GM23338 (cell line): ENCODE results near the gene NCOA7.

Experiments
- CREB1 ChIP-seq: fragments of 250-450 bp; sonication (Bioruptor Pico); IDR thresholded peaks from 2 replicates; pipeline ENCODE4 v1.5.0; 2020; ENCODE audit warnings: low read depth, mild to moderate bottlenecking, moderate library complexity
- EZH2 ChIP-seq: fragments of 200-600 bp; sonication (generic); IDR thresholded peaks from one replicate; pipeline ENCODE4 v1.8.0; 2017; ENCODE audit warnings: antibody characterized with exemption, mild to moderate bottlenecking, low read depth; ENCODE audit not compliant: unreplicated experiment
- EZH2phosphoT487 ChIP-seq: fragments of 200-600 bp; sonication (generic); IDR thresholded peaks from one replicate; pipeline ENCODE4 v1.8.1; 2018; ENCODE audit warnings: antibody characterized with exemption; ENCODE audit not compliant: unreplicated experiment
- JUNB ChIP-seq: IDR thresholded peaks from one replicate; pipeline ENCODE4 v1.6.1; 2016; ENCODE audit warnings: antibody characterized with exemption; ENCODE audit not compliant: unreplicated experiment
- NANOG ChIP-seq: IDR thresholded peaks from 2 replicates; pipeline ENCODE4 v1.6.1; 2016; ENCODE audit warnings: antibody characterized with exemption, borderline replicate concordance
- POLR2AphosphoS5 ChIP-seq: IDR thresholded peaks from 2 replicates; pipeline ENCODE4 v1.6.1; 2016; ENCODE audit warnings: antibody characterized with exemption, low read depth
- STAT1 ChIP-seq: IDR thresholded peaks from one replicate; pipeline ENCODE4 v1.6.1; 2016; ENCODE audit warnings: antibody characterized with exemption; ENCODE audit not compliant: unreplicated experiment
- ZNF114 ChIP-seq: fragments of 250-450 bp; sonication (Bioruptor Pico); IDR thresholded peaks from 2 replicates; pipeline ENCODE4 v1.5.0; 2020; ENCODE audit warnings: mild to moderate bottlenecking, moderate library complexity
- ZNF331 ChIP-seq: fragments of 250-450 bp; sonication (Bioruptor Pico); IDR thresholded peaks from 2 replicates; pipeline ENCODE4 v1.5.0; 2020; ENCODE audit warnings: low read depth, mild to moderate bottlenecking, moderate library complexity
- TF ChIP-seq, protein P1 (sequence below), 2 experiments: fragments of 200-600 bp in 1 of 2; sonication (generic) in 1 of 2; conservative IDR thresholded peaks; 2 replicates each; pipeline versions ENCODE4 v1.5.1 to v1.6.1; 2016 to 2017; ENCODE audit warnings: antibody characterized with exemption in 2 of 2, low read depth in 2 of 2, mild to moderate bottlenecking in 2 of 2, moderate library complexity in 1 of 2
- TF ChIP-seq, protein P2 (sequence below): fragments of 250-450 bp; sonication (Bioruptor Pico); IDR thresholded peaks from 2 replicates; pipeline ENCODE4 v1.5.0; 2020; ENCODE audit warnings: mild to moderate bottlenecking, moderate library complexity
- TF ChIP-seq, protein P3 (sequence below): IDR thresholded peaks from one replicate; pipeline ENCODE4 v1.6.1; 2018; ENCODE audit warnings: antibody characterized with exemption; ENCODE audit not compliant: unreplicated experiment
- TF ChIP-seq, protein P4 (sequence below): IDR thresholded peaks from 2 replicates; pipeline ENCODE4 v1.6.1; 2016; ENCODE audit warnings: antibody characterized with exemption

DNA sequence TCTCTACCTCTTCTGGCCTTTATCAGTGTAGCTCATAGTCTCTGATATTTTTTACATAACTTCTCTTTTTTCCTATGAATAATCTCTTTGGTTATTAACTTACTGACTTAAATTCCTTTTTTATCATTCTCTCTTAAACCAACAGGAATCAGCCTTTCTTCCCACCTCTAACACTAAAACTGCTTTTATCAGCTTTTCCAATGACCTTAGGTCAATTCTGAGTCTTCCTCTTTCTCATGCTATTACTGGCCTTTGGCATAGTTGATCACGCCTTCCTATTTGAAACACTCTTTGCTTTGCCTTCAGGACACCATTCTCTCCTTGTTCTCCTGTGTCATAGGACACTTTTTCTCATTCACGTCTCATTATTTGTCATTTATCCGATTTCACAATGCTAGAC, 157.7 kb downstream of the NCOA7 start:
- TF ChIP-seq, protein P1, sequence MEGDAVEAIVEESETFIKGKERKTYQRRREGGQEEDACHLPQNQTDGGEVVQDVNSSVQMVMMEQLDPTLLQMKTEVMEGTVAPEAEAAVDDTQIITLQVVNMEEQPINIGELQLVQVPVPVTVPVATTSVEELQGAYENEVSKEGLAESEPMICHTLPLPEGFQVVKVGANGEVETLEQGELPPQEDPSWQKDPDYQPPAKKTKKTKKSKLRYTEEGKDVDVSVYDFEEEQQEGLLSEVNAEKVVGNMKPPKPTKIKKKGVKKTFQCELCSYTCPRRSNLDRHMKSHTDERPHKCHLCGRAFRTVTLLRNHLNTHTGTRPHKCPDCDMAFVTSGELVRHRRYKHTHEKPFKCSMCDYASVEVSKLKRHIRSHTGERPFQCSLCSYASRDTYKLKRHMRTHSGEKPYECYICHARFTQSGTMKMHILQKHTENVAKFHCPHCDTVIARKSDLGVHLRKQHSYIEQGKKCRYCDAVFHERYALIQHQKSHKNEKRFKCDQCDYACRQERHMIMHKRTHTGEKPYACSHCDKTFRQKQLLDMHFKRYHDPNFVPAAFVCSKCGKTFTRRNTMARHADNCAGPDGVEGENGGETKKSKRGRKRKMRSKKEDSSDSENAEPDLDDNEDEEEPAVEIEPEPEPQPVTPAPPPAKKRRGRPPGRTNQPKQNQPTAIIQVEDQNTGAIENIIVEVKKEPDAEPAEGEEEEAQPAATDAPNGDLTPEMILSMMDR (conservative IDR thresholded peaks at IDR 0.05; ENCODE audit: low read depth in 2 of 2): no peak
- no peak for TF ChIP-seq EZH2phosphoT487
- TF ChIP-seq, protein P2, sequence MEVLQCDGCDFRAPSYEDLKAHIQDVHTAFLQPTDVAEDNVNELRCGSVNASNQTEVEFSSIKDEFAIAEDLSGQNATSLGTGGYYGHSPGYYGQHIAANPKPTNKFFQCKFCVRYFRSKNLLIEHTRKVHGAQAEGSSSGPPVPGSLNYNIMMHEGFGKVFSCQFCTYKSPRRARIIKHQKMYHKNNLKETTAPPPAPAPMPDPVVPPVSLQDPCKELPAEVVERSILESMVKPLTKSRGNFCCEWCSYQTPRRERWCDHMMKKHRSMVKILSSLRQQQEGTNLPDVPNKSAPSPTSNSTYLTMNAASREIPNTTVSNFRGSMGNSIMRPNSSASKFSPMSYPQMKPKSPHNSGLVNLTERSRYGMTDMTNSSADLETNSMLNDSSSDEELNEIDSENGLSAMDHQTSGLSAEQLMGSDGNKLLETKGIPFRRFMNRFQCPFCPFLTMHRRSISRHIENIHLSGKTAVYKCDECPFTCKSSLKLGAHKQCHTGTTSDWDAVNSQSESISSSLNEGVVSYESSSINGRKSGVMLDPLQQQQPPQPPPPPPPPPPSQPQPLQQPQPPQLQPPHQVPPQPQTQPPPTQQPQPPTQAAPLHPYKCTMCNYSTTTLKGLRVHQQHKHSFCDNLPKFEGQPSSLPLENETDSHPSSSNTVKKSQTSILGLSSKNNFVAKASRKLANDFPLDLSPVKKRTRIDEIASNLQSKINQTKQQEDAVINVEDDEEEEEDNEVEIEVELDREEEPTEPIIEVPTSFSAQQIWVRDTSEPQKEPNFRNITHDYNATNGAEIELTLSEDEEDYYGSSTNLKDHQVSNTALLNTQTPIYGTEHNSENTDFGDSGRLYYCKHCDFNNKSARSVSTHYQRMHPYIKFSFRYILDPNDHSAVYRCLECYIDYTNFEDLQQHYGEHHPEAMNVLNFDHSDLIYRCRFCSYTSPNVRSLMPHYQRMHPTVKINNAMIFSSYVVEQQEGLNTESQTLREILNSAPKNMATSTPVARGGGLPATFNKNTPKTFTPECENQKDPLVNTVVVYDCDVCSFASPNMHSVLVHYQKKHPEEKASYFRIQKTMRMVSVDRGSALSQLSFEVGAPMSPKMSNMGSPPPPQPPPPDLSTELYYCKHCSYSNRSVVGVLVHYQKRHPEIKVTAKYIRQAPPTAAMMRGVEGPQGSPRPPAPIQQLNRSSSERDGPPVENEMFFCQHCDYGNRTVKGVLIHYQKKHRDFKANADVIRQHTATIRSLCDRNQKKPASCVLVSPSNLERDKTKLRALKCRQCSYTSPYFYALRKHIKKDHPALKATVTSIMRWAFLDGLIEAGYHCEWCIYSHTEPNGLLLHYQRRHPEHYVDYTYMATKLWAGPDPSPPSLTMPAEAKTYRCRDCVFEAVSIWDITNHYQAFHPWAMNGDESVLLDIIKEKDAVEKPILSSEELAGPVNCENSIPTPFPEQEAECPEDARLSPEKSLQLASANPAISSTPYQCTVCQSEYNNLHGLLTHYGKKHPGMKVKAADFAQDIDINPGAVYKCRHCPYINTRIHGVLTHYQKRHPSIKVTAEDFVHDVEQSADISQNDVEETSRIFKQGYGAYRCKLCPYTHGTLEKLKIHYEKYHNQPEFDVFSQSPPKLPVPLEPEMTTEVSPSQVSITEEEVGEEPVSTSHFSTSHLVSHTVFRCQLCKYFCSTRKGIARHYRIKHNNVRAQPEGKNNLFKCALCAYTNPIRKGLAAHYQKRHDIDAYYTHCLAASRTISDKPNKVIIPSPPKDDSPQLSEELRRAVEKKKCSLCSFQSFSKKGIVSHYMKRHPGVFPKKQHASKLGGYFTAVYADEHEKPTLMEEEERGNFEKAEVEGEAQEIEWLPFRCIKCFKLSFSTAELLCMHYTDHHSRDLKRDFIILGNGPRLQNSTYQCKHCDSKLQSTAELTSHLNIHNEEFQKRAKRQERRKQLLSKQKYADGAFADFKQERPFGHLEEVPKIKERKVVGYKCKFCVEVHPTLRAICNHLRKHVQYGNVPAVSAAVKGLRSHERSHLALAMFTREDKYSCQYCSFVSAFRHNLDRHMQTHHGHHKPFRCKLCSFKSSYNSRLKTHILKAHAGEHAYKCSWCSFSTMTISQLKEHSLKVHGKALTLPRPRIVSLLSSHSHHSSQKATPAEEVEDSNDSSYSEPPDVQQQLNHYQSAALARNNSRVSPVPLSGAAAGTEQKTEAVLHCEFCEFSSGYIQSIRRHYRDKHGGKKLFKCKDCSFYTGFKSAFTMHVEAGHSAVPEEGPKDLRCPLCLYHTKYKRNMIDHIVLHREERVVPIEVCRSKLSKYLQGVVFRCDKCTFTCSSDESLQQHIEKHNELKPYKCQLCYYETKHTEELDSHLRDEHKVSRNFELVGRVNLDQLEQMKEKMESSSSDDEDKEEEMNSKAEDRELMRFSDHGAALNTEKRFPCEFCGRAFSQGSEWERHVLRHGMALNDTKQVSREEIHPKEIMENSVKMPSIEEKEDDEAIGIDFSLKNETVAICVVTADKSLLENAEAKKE: no peak
- TF ChIP-seq, protein P3, sequence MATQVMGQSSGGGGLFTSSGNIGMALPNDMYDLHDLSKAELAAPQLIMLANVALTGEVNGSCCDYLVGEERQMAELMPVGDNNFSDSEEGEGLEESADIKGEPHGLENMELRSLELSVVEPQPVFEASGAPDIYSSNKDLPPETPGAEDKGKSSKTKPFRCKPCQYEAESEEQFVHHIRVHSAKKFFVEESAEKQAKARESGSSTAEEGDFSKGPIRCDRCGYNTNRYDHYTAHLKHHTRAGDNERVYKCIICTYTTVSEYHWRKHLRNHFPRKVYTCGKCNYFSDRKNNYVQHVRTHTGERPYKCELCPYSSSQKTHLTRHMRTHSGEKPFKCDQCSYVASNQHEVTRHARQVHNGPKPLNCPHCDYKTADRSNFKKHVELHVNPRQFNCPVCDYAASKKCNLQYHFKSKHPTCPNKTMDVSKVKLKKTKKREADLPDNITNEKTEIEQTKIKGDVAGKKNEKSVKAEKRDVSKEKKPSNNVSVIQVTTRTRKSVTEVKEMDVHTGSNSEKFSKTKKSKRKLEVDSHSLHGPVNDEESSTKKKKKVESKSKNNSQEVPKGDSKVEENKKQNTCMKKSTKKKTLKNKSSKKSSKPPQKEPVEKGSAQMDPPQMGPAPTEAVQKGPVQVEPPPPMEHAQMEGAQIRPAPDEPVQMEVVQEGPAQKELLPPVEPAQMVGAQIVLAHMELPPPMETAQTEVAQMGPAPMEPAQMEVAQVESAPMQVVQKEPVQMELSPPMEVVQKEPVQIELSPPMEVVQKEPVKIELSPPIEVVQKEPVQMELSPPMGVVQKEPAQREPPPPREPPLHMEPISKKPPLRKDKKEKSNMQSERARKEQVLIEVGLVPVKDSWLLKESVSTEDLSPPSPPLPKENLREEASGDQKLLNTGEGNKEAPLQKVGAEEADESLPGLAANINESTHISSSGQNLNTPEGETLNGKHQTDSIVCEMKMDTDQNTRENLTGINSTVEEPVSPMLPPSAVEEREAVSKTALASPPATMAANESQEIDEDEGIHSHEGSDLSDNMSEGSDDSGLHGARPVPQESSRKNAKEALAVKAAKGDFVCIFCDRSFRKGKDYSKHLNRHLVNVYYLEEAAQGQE: no peak
- TF ChIP-seq POLR2AphosphoS5: no peak
- TF ChIP-seq JUNB: no peak
- no peak for TF ChIP-seq EZH2
- no peak for TF ChIP-seq STAT1
- no peak for TF ChIP-seq CREB1
- no peak for TF ChIP-seq ZNF114
- TF ChIP-seq, protein P4, sequence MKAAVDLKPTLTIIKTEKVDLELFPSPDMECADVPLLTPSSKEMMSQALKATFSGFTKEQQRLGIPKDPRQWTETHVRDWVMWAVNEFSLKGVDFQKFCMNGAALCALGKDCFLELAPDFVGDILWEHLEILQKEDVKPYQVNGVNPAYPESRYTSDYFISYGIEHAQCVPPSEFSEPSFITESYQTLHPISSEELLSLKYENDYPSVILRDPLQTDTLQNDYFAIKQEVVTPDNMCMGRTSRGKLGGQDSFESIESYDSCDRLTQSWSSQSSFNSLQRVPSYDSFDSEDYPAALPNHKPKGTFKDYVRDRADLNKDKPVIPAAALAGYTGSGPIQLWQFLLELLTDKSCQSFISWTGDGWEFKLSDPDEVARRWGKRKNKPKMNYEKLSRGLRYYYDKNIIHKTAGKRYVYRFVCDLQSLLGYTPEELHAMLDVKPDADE: no peak
- TF ChIP-seq NANOG: no peak
- no peak for TF ChIP-seq ZNF331 (CRISPR knock-in tag)
